Measurements from ENCODE around the gene PEF1.

DNA sequence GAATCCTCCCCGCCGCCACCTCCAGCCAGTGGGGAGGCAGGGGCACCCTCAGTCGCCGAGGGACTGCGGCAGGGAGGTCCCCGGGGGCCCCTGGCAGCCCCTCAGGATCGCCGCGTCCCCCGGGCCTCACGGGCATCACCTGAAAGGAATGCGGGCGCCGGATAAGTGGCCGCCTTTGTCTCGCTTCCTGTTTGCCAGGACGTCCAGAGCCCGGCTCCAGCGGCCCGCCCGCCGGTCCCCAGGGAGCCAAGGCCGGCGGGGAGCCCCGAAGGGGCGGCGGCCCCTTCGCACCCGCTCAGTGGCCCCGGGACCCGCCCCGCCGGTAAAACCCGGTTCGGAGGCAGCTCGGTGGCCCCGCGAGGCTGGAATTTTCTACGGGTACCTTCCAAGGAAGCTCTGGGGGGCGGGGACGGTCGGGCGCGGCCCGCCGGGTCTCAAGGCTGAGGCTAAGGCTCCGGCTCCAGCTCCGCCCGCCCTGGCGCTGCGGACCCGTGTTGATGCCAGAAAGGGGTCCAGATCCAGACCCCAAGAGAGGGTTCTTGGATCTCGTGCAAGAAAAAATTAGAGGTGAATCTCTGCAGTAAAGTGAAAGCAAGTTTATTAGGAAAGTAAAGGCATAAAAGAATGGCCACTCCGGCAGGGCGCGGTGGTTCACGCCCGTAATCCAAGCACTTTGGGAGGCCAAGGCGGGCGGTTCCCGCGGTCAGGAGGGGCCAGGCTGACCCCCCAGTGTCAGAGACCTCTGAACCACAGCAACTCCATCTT lies 55.7 kb downstream of the PEF1 start:
- no peak for TF ChIP-seq REST (IDR thresholded peaks at IDR 0.05; ENCODE audit: low read depth)
- peak; percentile 15; the same call in 1 of the 2 replicates for TF ChIP-seq EP300 (IDR thresholded peaks at IDR 0.05; ENCODE audit: borderline replicate concordance)
- TF ChIP-seq TAF1 (IDR thresholded peaks at IDR 0.05; ENCODE audit: low read depth) = no peak
- TF ChIP-seq NFIC (IDR thresholded peaks at IDR 0.05) = no peak
- TF ChIP-seq, protein P1, sequence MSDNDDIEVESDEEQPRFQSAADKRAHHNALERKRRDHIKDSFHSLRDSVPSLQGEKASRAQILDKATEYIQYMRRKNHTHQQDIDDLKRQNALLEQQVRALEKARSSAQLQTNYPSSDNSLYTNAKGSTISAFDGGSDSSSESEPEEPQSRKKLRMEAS (IDR thresholded peaks at IDR 0.05) = no peak
- TF ChIP-seq RAD21 (IDR thresholded peaks at IDR 0.05; ENCODE audit: low read depth) = no peak
- no peak for TF ChIP-seq FOXM1 (IDR thresholded peaks at IDR 0.05; ENCODE audit: borderline replicate concordance, low read depth)
- TF ChIP-seq EGR1 (IDR thresholded peaks at IDR 0.05) = no peak
- TF ChIP-seq CEBPB (IDR thresholded peaks at IDR 0.05) = no peak
- no peak for TF ChIP-seq ZBTB7A (IDR thresholded peaks at IDR 0.05; ENCODE audit: low read depth)
- TF ChIP-seq CREB1 (IDR thresholded peaks at IDR 0.05; ENCODE audit: low read depth) = no peak
- TF ChIP-seq TEAD4 (IDR thresholded peaks at IDR 0.05) = 0 out of 2 replicates have a peak, but pooled peaks have one; percentile 3
